Dermis microvascular lymphatic vessel endothelial cell (primary cell): ENCODE data around the gene MCM5. TPM values are rescaled to one million over a fixed set of nuclear protein-coding genes. Genes with fewer than 3 reads are reported as not detected.
A peak's percentile ranks its signal among the peaks of the same experiment; 100 is the strongest.

Experiments
- DNase-seq, 2 donors: peaks; one replicate each; pipeline versions ENCODE4 v3.0.0 to v3.0.0-alpha.2; 2010; ENCODE audit warnings: low read depth in 2 of 2
- total RNA-seq: library from RNA; depleted of rRNA; stranded (reverse); fragments of >200 nt; gene quantifications from 2 replicates; pipeline ENCODE4 v1.2.1, GENCODE V29; 2014

Gene MCM5
- total RNA-seq: 44.8 and 60.5 TPM in 2 replicates

GRCh38 chr22:35399678-35400500 is at the start of gene MCM5:
Gene MCM5 (plus strand): TSS chr22:35400140. CDS start chr22:35400439, 299 bp downstream.
- DNase-seq: peak; percentile 93 to 98

GRCh38 chr22:35350539-35351503 is 49.1 kb upstream of the MCM5 start:
- DNase-seq: peak; percentile 70 to 92

DNA sequence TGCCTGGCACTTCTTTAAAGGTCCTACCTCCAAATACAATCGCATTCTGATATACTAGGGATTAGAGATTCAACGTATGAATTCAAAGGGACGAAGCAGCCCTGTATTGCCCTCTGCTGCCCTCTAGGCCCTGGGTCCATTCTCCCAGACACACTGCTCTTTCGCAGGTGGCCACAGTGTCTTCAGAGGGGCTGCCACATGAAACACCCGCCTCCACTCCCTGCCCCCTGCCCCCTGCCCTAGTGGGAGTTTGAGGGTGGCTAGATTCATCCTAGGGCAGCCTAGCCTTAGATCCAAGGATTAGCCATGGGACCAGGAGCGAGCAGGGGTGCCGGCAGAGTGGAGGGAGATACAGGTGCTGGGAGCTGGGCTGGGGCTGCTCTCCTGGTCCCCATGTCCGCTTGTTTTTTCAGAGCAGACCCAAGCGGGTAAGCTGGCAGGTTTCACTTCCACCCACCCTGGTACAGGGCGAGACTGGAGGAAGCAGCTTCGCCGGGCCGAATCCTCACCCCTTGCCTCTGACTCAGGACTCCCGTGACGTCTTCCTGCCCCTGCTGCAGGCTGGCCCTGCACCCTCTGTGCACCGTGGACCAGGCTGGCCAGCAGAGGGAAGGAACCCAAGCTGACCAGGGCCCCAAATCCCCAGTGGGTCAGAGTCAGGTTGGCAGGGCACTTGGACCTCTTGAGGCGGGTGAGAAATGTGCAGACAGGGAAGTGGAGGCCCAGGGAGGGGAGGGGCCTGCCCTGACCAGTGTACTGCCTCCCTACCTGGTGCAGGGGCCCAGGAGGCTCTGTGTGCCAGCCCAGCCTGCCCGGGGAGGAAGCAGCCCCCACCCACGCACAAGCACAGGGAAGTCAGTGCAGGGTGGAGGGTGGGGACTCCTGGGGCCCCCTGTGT is 47.5 kb upstream of the MCM5 start:
- DNase-seq: peak in 1 of 2 donors; percentile 76

DNA sequence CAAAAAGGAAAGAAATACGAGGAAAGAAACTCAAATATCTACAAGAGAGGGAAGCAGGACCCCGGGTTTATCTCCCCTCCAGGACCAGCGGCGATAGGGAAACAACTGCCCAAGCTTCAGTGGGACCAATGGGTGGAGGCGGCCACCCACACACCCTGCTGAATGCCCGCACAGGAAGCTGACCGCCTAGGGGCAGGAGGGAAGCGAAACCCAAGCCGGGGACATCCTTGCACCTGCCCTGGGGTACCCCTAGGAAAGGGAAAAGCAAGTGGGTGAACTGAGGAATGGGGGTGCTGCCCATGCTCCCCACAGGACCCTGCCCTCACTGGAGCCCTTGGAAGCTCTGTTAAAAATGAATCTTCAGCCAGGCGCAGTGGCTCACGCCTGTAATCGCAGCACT is 46.6 kb upstream of the MCM5 start:
- no peak for DNase-seq

DNA sequence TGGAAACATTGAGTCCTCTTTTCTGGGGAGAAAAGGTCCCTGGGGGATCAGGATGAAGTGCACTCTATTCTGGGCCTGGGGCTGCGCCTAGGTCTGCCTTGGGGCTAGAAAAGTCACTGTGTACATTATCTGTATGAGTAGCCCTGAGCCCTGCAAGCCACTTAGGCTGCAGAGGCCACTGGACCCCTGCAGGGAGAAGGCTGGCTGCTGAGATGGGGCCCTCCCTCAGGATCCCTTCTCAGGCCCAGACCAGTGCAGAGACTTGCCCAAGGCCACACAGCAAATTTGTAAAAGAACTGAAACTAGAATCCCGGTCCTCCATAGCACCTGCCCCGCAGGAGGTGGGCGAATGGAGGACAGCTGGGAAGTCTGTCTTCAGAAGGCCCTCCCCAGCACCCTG is 45.9 kb upstream of the MCM5 start:
- no peak for DNase-seq

GRCh38 chr22:35357883-35358621 is 41.9 kb upstream of the MCM5 start:
- peak in 1 of 2 donors; percentile 63 for DNase-seq

DNA sequence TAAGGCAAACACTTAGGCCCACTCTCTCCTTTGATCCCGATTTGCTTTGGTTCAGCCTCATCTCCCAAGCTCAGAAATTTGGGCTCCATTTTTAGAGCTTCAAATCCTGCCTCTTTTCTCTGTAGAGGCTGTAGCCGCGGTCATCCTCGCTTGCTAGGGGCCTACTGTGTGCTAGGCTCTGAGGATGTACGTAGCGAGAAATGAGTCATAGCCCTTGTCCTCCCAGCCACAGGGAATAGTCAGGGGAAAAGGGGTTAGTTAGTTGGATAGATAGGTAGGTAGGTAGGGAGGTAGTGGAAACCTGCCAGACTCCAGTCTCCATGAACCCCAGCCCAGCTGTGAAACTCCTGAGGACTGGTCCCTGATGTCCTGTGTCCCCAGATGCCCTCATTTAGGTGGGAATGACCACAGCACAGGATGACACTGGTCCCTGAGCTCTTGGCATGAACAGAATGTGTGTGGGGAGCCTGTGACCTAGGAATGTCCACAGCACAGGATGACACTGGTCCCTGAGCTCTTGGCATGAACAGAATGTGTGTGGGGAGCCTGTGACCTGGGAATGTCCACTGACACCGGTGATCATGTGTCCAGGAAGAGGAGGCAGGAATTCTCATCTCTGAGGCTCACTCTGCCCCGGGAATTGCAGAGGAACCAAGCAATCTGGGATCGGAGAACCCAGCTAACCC is 40.4 kb upstream of the MCM5 start:
- no peak for DNase-seq

DNA sequence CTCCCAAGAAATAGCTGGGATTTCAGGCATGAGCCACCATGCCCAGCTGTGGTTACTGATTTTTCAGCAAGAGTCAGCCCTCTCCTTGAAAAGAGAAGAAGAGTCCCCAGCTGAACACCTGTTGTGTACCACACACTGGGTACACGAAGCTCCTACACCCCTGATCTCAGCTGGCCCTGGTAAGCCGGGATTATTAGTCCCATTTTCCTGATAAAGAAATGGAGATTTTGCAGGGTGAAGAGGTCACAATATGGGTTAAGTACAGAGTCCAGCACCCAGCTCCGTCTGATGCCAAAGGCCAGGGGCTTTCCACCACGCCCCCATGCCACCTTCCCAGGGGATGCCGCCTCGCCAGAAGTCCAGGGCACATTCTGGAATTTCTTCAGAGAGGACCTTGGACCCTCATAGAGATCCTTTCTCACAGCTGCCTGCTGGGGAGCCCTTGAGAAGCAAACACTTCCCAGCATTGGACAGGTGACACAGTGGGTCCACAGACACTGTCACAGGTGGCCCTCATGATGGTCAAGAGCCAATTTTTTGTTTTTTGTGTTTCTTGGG is 38.9 kb upstream of the MCM5 start:
- no peak for DNase-seq

DNA sequence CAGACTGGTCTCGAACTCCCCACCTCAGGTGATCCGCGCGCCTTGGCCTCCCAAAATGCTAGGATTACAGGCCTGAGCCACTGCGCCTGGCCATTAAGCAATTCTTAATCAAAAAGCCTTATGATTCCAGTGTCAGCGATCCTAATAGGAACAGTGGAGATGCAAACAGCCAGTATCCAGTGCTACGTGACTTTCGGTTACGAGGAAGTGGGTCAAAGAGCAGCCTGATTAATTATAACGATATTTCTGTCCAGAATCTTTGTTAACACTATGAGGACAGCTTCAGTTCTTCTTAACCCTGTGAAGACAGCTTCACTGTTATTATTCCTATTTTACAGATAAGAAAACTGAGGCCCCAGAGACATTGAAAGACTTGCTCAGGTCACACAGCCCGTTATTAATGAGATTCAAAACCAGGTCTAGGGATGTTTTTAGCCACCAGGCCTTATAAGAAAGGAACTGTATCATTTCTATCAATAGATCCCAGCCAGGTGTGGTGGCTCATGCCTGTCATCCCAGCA is 36.3 kb upstream of the MCM5 start:
- no peak for DNase-seq

DNA sequence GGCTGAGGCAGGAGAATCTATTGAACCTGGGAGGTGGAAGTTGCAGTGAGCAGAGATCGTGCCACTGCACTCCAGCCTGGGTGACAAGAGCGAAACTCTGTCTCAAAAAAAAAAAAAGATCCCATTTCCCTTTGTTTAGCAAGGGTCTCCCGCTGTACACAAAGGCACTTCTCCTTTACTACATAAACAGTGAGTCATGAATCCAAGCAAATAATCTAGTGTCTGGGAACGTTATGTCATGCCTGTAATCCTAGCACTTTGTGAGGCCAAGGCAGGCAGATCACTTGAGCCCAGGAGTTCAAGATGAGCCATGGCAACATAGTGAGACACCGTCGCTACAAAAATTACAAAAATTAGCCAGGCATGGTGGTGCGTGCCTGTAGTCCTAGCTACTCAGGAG is 35.7 kb upstream of the MCM5 start:
- peak in 1 of 2 donors; percentile 84 for DNase-seq

- no peak for DNase-seq
Measured at GRCh38 chr22:35367331-35367886, 32.5 kb upstream of the MCM5 start.

GRCh38 chr22:35368386-35368785 is 31.6 kb upstream of the MCM5 start:
- DNase-seq: no peak

GRCh38 chr22:35369996-35370395 is 29.9 kb upstream of the MCM5 start:
- DNase-seq: no peak

DNA sequence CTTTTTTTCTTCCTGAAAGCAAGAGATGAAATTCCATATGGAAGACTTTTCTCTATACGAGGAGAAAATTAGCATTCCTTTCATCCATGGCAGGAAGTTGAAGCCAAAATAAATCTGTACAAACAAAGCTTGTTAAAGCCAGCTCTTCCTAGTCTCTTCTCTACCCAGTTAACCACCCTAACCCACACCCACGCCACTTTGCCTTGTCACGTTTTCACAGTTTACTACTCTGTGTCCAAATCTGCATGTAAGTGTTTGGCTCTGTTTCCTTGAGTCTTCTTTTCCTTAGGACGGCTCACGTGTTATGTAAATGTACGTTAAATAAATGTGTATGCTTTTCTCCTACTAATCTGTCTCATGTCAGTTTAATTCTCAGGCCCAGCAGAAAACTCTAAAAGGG is 26.2 kb upstream of the MCM5 start:
- DNase-seq: no peak

GRCh38 chr22:35375031-35375430 is 24.9 kb upstream of the MCM5 start:
- no peak for DNase-seq

DNA sequence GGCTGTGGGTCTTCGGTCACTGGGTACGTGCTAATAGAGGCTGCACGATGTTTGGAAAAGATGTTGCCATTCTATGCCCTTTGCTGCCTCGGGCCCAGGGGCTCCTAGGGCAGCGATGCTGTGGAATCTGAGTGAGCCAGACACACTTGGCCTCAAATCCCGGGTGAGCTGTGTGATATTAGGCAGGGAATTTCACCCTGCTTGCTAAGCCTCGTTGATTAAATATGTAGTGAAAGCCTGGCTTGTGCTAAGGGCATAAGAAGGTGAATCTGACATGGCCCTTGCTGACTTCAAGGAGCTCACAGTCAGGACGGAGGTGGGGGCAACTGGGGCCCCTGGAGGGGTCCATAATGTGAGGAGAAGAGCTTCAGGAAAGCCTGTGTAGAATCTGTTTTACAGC is 24.4 kb upstream of the MCM5 start:
- no peak for DNase-seq

DNA sequence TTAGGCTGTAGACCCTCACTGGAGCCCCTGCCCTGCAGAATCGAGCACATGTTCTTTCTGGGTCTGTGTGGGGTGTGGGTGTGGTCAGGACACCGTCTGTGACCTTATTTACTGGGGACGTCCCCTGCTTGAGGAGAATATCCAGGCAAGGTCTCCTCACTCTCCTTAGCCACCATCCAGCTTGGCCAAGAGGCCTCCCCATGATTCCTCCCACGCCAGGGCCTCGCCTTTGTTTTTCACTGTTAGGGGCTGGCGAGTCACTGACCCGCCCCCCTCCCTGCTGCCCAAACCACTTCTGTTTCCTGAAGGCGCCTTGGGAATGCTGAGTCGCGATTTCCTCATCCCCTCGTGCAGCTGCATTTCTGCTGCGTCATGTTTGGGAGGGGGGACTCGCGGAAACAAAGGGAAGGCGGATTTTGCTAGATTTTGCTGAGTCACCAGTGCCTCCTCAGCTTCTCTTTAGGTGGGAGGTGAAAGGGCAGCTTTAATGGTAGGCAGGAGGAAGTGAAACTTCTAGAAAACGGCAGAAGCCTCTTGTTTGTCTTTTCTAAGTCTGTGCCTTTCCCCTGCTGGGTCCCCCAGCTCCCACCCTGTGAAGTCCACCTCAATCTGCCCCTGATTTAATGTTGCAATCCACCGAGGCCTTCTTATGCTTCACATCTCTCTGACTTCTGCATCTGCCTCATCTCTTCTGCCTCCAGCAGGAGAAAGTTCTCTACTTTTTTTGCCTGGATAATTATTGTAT is 23.0 kb upstream of the MCM5 start:
- DNase-seq: peak; percentile 87 to 99

GRCh38 chr22:35377735-35378134 is 22.2 kb upstream of the MCM5 start:
- no peak for DNase-seq
